ENCODE data around the gene P4HA2. TPM values are rescaled to one million over a fixed set of nuclear protein-coding genes. Genes with fewer than 3 reads are reported as not detected.

The P4HA2 gene
- total RNA-seq, 1 donor from 2014 or later = 75.7 TPM

- ATAC-seq (no peak), DNase-seq (no peak)
- TF ChIP-seq CTCF (IDR thresholded peaks at IDR 0.05) = no peak
- no peaks in the 10 kb centered on the region for H3K27me3 ChIP-seq (ENCODE audit: low read depth)
- peaks cover 81% of the 10 kb centered on the region for H3K36me3 ChIP-seq
- no peak overlapping the region for H3K4me3 ChIP-seq
- peaks cover 25% of the 10 kb centered on the region for H3K4me1 ChIP-seq
- no peaks in the 10 kb centered on the region for H3K9me3 ChIP-seq
- no peak overlapping the region for H3K27ac ChIP-seq
- intact Hi-C loops (cut with DNase I) = no loop called here
Observed at GRCh38 chr5:132207778-132208177, 19.9 kb downstream of the P4HA2 start.

- H3K4me1 ChIP-seq = peaks cover 19% of the 10 kb centered on the region
Observed at GRCh38 chr5:132206782-132207181, 20.9 kb downstream of the P4HA2 start.

GRCh38 chr5:132205385-132206125 is 22.1 kb downstream of the P4HA2 start:
- ATAC-seq (peak; percentile 23 to 61), DNase-seq (no peak)
- Histone ChIP-seq H3K27me3 (ENCODE audit: low read depth) (no peaks in the 10 kb centered on the region), H3K27ac (no peak overlapping the region), H3K36me3 (peaks cover 83% of the 10 kb centered on the region), H3K9me3 (no peaks in the 10 kb centered on the region), H3K4me3 (no peak overlapping the region), H3K4me1 (peaks cover 19% of the 10 kb centered on the region)
- intact Hi-C loops (cut with DNase I) = no loop called here
- TF ChIP-seq CTCF (IDR thresholded peaks at IDR 0.05) = no peak

More at GRCh38 chr5:132206782-132207181, 20.9 kb downstream of the P4HA2 start:
- no peaks in the 10 kb centered on the region for H3K27me3 ChIP-seq (ENCODE audit: low read depth)
- ATAC-seq = no peak
- TF ChIP-seq CTCF (IDR thresholded peaks at IDR 0.05) = no peak
- no peak overlapping the region for H3K27ac ChIP-seq
- no peak for DNase-seq
- H3K9me3 ChIP-seq = no peaks in the 10 kb centered on the region
- intact Hi-C loops (cut with DNase I) = no loop called here
- H3K36me3 ChIP-seq = peaks cover 80% of the 10 kb centered on the region
- no peak overlapping the region for H3K4me3 ChIP-seq

- TF ChIP-seq CTCF (IDR thresholded peaks at IDR 0.05) = no peak
- Histone ChIP-seq H3K9me3 (no peaks in the 10 kb centered on the region), H3K4me3 (no peak overlapping the region), H3K27me3 (ENCODE audit: low read depth) (no peaks in the 10 kb centered on the region), H3K4me1 (peaks cover 19% of the 10 kb centered on the region), H3K36me3 (peaks cover 84% of the 10 kb centered on the region), H3K27ac (no peak overlapping the region)
- DNase-seq (no peak), ATAC-seq (no peak)
- intact Hi-C loops (cut with DNase I) = no loop called here
Observed at GRCh38 chr5:132204371-132205135, 23.1 kb downstream of the P4HA2 start.

- peaks cover 19% of the 10 kb centered on the region for H3K4me1 ChIP-seq
- no peak overlapping the region for H3K4me3 ChIP-seq
- TF ChIP-seq CTCF (IDR thresholded peaks at IDR 0.05) = no peak
- H3K27me3 ChIP-seq (ENCODE audit: low read depth) = no peaks in the 10 kb centered on the region
- no peak overlapping the region for H3K27ac ChIP-seq
- intact Hi-C loops (cut with DNase I) = no loop called here
- H3K9me3 ChIP-seq = no peaks in the 10 kb centered on the region
- DNase-seq = no peak
- no peak for ATAC-seq
- H3K36me3 ChIP-seq = peaks cover 82% of the 10 kb centered on the region
Observed at GRCh38 chr5:132203916-132204315, 23.7 kb downstream of the P4HA2 start.

Data from lower lobe of right lung (tissue), 2 donors.